GM19438 (cell line): ENCODE measurements around the gene ELFN1.

Source experiments
- ATAC-seq: cut with Tn5 transposase; IDR thresholded peaks from one replicate; pipeline ENCODE4 v1.9.1; 2021; ENCODE audit warnings: low read depth; ENCODE audit not compliant: unreplicated experiment

Gene ELFN1

DNA sequence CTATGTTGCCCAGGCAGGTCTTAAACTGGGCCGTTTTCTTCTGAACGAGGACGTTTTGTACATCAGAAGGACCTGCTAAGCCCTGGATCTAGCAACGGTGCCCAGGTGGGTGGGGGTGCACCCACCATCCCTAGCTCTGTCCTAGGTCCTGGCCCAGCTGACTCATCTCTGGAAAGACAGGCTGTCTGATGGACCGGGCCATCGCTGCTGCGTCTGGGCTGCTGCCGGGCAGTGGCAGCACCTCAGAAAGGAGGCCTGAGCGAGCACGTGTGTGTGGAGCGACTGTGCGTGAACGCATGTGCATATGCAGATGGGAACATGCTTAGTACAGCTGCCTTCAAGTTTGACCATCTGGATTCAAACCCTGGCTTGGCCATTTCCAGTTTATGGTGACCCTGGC lies 7.3 kb upstream of the ELFN1 start:
- ATAC-seq: no peak

DNA sequence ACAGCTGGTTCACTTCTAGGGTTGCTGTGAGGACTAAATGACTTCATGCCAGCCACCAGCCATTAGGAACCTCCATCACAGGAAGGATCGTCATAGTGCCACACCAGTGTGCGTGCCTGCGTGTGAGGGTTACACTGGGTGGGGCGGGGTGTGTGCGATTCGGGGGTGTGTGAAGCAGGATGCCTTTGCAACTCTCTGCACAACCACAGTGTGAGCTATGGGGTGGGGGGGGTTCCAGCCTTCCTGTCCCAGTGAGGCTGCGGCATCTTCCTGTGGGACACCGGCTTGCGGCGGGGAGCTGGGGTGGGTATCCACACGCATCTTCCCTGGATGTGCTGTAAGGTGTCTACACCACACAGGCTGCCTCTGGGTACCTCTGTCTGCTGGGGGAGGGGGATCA lies 6.9 kb upstream of the ELFN1 start:
- no peak for ATAC-seq

DNA sequence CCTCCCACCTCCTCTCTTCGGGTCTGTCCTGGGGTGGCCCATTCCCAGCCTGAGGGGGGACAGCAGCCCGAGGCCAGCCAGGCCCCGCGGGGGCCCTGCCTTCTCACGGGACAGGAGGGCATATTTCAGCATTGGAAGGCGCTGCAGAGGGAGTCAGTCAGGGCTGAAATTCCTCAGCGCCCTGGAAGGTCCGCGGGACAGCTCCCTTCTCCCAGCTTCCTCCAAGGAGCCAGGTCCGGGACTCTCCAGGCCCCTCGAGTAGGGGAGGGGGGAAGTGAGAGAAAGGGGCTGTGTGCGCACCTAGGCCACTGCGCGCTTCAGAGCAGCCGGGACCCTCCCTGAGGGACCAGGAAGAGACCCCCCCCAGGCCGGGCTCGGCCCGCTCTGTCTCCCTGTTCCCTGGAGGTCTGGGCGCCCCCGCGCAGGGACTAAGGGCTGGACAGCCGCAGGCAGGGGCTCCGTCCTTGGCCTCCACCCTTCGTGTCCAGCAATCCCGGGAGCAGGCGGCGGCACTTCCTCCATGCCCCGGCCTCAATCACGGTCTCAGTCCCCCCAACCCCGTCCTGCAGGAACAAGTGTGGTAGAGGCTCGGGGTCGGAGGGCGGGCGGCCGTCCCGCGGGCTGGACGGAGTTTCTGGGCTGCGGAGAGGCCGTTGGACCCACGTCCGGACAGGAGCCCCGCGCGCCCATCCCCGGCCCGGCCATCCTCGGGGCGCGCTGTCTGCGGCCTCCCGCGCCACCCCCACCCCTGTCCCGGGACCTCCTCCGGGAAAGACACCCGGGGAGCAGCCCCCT lies 6.0 kb upstream of the ELFN1 start:
- no peak for ATAC-seq

DNA sequence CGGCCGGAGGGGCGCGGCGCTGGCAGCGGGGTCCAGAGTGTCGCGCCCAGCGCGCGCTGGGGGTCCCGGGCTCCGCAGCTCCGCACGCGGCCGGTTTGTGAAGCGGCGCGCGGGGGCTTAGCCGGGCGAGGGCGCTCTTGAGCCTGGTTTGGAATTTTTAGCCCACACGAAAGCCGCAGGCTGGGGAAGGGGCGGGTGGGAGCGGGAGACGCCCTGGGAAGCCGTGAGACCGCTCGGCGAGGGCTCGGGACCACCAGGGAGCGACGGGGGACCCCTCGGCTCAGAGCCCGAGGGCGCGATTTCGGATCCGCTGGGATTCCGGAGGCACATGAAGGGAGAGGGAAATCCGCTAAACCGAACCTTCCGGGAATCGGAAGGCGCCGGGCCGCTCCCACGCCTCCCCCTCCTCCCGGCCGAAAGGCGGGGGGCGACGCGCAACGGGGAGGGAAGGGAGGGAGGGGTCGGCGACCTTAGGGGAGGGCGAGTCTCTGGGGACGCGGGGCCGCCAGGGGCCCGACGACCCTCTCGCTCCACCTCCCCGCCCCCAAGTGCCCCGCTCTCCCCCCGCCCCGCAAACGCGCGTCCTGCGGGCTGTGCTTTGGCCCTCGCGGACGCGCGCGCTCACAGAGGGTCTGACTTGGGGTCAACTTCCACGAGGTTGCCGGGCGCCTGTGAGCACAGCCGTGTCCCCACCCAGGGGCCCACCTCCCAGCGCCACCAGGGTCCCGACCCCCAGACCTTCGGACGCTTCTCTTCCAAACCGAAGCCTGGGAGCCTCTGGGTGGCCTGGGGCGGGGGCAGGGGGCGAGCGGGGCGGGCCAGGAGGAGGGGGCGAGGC lies 5.1 kb upstream of the ELFN1 start:
- ATAC-seq: no peak

DNA sequence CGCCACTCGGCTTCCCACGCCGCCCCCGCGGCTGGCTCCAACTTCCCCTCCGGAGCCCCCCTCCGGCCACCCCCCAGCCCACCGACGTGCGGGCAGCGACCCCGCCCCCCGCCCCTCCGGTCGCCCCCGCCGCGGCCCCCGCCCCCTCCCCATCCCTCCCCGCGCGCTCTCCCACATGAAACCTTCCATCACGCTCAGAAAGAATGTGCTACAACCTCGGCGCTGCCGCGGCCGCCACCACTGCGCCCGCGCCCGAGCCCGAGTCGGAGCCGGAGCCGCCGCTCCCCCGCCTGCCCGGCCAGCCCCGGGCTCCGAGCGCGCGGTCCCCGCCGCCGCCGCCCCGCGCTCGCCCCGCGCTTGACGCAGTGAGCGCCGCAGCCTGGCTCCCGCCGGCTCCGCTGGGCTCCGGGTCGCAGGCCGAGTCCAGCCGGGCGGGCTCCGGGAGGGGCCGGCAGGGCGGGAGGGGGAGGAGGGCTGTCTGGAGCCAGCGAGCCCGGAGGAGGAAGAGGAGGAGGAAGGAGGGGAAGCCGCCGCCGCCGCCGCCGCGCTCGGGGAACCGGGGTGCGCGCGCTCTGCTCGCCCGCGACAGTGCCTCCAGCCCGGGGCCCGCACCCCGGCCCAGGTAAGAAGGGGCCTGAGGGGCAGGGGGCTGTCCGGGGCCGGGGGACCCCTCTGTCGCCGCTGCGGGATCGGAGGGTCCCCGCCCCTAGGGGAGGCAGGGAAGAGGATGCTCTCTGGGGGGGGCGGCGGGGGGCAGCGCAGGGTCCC lies 4.3 kb upstream of the ELFN1 start:
- ATAC-seq: no peak

DNA sequence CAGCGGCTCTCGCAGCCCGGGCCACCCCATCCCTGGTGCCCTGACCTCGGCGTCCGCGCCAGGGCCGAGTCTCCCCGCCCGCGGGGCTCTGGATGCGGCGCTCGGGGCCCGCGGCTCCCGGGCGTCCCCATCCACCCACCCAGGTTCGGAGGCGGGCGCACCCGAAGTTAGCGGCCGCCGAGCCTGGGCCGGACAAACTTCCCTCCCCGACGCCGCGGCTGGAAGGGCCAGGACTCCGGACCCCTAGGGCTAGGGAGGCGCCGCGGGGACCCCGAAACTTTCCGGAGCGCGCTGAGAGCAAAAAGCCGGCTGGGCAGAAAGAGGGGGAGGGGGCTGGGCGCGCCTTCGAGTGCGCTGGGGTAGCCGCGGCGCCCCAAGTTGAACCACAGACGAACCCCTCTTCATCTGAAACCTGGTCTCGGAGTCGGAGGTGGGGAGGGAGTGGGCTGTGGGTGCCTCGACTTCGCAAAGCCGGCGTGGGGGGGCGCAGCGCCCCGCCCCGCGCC lies 3.7 kb upstream of the ELFN1 start:
- no peak for ATAC-seq

DNA sequence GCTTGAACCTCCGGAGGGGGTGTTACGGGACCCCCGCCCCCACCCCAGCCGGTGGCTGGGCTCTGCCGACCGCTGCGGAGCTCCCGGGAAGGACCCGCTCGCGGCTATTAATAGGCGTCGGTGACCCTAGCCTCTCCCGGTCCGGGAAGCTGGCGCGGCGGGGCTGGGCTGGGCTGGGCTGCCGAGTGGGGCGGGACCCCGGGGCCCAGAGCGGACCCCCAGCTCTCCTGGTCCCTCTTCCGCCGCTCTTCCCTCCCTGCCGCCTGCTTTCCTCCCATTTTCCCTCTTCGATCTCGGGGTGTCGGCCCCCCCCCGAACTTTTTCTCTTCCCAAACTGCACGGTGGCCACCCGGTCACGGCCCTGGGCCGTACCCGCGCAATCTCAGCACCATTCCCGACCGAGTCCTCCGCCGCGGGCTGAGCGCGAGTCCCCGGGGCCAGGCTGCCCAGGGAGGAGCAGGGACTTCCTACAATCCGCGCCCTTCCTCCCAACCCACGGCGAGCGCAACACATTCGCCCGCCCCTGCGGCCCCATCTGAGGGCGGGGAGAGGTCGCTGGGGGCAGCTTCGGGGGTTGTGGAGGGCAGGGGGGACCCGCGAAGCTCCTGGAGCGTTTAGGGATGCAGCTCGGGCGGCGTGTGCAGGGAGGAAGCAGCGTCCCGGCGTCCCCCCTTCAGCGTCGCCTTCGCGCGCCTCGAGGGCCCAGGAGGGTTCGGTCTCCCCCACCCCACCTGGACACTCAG lies 3.1 kb upstream of the ELFN1 start:
- ATAC-seq: no peak

DNA sequence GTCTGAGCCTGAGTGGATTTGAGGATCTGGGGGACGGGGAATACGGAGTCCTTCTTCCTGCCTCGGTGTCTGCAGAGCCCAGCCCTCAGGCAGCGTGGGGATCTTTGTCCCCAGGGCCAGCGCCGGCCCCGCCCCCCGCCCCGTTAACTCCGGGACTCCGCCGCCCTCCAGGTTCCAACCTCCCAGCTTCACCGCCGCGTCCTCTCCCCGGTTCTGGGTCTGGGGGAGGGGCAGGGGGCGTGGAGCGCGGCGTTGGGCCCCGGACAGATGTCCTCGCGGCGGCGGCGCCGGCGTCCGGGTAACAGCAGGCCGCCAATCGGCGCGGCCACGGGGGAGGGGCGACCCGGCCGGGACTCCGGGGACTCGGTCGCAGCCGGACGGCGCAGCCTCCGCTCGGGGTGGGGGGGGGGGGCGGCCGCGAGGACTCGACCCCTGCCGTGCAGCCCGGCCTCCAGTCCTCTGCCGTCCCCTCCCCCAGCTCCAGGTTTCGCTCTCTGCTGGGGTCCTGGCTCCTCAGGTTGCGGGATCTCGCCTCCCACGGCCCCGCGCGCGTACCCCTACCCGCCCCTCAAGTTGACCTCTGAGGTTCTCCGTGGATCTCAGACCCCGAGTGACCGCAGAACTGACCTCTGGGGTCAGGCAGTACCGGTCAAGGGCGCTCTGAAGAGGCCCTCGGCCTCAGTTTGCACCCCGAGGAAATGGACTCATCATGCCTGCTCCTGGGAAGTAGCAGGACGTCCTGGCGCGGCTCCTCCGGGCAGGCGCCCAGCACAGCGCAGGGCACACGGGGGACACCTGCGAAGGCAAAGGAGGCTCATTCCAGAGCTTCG lies 2.3 kb upstream of the ELFN1 start:
- ATAC-seq: no peak

DNA sequence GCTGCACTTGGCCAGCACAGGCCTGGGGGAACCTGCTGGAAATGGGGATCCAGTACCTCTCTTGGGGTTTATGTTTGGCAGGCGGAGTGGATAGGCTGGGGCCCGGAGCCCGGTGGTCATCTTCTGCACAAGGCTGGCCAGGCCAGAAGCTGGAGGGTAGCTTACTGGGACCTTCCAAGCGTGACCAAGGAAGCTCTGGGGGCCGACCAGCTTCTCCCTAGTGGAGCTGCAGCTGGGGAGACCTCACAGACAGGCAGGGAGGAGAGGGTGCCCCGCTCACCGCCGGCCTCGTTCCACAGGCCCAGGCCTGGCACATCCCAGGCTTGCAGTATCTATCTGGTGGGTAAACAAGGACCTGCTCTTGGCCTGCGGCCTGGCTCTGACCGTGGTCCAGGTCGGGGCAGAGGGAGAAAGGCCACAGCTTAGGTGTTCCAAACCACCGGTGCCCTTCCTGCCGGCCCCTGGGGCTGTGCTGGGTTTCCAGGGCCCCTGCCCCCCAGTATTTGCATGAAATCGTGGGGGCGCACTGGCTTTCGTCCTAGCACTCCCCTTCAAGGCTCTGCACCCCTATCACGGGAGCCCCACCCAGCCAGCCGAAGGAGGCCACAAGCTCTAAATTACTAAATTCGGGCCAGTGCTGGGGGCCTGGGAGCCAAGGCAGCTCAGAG lies 1.5 kb upstream of the ELFN1 start:
- ATAC-seq: no peak

DNA sequence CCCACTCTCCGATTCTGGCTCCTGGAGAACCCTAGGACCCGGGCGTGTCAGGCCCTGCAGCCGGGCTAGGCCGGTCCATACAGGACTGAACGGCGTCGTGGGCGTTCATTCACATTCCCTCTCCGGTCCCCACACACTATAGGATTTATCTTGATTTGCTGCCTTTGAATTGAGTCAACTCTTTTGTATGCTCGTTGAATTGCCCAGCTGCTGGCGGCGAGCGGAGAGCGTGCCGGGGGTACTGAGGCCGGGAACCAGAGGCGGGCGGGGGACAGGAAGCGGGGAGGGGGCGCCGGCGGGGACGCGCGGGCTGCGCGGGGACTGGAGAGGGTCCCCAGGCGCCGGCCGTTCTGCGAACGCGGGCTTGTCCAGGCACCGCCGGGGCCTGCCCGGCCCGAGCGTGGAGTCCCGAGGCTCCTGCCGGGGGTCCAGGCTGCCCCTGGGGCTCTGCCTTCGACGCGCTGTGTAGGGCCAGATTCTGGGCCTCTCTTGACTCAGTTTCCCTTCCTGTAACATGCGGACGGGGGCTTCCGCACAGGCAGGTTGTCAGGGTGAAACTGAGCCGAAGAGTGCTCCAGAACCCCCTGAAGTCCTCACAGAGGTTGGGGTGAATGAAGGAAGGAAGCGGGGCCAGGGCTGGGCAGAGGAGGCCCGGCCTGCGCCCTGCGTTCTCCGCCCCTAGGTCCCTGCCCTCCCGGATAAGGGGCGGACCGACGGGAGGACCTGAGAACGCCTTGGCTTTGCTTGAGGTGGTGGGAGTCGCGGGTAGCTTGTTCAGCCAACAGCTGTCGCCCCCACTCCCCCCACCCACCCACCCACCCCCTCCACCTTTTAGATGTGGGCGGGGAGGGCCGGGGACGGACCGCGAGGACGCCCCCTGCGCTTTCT lies 769 bp upstream of the ELFN1 start:
- ATAC-seq: no peak

DNA sequence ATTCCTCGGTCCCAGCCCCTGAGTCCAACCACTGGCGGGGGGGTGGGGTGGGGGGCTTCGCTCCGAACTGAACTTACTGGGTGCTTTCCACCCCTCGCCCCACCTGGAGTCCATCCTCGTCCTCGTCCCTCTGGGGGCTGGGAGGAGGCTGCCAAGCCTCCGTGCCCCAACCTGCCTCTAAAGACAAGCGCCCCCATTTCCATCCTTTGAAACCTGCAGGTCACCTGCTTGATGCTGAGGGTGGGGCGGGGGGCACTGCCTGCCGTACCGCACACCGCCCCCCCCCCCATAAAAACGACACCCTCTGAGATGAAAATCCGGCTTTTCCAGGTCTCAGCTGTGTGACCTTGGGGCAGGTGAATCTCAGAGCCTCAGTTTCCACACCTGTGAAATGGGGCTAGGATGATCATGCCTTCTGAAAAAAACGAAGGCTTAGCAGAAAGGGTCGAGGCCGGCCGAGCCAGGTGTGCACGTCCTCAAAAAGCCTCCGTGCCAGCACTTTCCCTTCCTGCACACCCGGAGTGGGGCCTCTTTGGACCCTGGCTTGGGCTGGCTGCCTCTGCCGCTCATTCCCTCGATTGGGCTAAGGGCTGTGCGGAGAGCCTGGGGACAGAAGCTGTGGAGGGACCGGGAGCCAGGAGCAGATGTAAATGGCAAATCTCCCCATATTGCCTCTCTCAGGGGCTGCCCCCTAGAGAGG lies 967 bp downstream of the ELFN1 start:
- ATAC-seq: no peak

DNA sequence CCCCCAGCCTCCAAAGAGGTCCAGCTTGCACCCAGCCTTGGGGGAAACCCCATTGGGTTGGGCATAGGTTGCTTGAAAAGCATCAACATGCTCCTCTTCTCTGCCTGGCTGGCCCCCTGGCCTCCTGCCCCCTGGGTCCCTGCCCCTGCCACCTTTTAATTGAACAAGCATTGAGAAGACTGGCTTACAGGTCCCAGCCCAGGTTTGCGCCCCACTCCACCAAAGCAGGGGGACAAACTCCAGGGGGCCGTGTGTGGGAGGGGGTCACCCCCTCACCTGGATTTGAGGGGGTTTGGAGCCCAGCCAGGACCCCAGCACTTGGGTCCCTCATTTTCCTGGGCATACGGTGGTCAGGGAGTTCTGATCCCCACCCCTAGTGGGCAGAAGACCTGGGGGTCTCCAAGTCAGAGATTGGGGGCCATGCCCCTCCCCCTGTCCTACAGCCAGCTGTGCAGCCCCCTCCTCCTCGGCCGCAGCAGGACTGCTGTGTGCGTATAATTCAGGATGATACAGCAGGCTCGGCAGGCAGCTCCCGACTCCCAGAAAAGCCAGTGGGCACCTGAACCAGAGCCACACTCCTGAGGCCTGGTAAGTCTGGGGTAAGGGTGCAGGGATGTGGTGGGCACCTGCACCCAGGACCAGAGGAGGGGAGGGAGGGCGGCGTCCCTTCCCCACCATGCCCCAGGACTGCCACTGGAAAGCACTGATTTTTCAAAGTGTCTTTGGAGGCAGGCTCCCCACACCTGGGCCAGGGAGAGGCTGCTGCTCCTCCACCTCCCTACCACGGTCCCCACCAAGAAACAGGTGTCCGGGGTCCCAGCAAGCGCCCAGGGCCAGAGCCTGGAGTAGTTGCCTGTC lies 1.7 kb downstream of the ELFN1 start:
- no peak for ATAC-seq

DNA sequence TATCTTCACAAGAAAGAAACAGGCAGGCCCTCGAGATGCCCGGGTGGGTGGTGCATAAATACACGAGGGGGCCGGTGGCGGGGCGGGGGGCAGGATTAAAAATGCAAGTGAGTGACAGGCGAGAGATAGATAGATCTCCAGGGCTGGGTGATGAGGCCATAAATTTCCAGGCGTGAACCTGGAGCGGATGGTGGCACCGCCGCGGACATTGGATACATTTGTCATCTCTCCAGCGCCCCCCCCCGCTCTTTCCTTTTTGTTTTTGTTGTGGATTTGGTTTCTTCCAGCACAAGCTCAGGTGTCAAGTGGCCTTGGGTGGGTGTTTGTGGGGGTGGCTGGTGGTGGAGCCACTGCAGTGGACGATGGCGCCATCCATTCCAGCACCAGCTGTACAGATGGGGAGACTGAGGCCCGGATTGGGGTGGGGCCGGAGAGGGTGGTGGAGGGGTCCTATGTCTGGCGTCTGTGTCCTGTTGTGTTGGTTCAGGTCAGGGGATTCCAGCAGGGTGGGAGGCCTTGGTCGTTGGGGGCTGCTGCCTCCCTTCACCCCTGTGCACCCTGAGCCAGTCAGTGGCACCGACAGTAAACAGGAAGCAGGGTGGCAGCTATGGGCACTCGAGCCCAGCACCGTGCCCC lies 2.9 kb downstream of the ELFN1 start:
- ATAC-seq: no peak

DNA sequence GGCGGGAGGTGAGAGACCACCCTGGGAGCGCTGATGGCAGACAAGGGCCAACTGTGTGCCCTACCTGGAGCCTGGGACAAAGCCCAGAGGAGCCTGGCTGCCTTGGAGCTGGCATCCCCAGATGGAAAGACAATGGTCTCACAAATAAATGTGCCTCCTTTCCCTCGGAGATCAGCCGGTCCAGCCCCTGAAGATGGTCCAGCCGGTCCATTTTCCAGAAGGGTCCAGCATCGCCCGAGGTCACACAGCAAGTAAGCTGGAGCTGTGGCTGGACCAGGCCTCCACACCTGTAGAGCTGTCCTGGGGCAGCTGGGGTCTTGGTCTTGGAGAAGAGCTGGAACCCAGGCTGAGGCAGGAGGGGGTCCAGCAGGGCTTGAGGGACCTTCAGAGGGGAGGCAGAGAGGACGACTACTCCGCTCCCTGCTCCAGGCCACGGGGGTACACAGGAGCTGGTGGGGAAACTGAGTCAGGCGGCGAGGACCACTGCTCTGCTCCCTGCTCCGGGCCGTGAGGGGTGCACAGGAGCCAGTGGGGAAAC lies 3.6 kb downstream of the ELFN1 start:
- ATAC-seq: no peak

DNA sequence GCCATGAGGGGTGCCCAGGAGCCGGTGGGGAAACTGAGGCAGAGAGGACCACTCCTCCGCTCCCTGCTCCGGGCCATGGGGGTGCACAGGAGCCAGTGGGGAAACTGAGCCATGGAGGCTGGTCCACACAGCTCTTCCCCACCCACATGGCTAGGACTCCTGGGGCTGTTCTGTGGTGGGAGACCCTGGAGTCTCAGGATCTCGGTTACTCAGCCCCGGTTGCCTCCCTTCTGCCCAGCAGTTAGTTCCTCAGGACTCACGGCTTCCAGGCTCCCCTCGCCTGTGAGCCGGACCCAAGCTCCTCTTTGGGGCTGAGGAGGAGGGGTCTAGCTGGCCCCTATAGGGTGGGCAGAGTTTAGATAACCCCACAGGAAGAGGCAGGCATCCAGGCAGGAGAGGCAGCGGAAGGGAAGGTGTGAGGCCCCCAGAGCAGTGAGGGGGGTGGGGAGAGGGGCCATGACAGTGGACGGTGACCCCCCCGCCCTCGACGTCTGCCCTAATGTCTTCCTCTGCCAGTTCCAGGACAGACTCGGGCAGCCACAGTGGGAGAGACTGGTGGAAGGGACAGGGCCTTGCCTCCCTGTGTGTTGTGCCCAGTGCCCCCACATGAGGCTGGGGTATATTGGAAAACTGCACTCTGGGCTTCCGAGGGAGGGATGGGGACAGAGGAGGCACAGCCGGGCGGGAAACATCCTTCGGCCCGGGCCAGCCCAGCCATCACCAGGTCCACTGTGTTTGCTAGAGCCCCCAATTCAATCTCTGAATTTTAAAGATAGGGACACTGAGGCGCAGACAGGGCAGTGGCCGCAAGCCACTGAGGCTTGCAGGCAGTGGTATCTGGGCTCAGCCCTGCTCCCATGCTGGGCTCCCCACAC lies 4.3 kb downstream of the ELFN1 start:
- ATAC-seq: no peak
